A172 (cell line): ENCODE results near the gene REG1A. TPM values are rescaled to one million over a fixed set of nuclear protein-coding genes. Genes with fewer than 3 reads are reported as not detected.

ENCODE experiments used
- DNase-seq: peaks from one replicate; pipeline ENCODE4 v3.0.0-alpha.2; 2015; ENCODE audit warnings: low spot score
- total RNA-seq: library from RNA; depleted of rRNA; stranded (reverse); fragments of >200 nt; shearing (Covaris generic); gene quantifications from 2 replicates; pipeline ENCODE4 v1.2.3, GENCODE V29; 2014; rRNA removed

The REG1A gene
- total RNA-seq, 1 experiment from 2014 or later = not detected

DNA sequence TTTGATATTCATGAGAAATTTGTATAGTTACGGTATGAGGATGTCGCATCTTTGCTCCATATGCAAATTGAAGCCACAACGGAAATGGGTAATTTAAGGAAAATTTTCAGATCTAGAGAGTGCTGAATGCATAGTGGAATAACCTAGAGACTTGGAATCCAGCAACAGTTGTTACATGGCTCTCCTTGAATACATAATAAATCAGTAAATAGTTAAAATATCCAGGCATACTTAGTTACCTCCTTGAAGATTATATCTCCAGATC is 5.4 kb downstream of the REG1A start:
- no peak for DNase-seq

DNA sequence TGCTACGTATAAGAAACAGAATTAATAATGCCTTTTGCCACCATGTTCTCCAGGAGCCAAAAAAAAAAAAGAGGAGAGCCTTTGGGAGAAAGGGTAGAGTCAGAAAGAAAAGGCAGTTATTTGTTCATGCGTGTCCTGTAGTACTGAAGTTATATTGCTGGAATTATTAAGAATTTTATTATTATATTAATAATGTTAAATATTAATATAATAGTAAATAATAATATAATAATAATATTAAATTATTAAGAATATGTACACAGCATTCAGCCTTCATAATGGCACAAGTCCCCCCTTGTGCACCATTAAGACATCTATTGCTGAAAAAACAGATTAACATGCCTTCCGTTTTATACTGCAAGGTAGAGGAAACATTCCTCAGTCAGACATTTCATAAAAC is 8.1 kb downstream of the REG1A start:
- no peak for DNase-seq

DNA sequence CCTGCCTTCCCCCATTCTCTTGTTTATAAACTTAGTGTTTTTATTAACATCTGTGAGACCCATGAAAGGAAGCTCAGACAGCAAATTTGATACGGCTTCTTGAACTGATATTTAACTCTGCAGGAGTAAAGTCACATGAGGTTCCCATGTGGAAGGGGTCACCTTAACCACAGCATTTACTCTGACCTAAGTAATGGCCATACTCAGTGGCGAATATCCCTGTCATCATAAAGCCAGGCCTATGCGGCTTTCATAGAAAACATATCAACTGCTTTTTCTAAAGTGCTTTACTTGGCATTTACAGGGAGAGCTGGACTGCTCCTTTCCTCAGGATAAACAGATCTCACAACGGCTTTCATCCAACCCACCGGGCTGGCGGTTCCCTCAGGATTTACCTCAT is 9.0 kb downstream of the REG1A start:
- no peak for DNase-seq

DNA sequence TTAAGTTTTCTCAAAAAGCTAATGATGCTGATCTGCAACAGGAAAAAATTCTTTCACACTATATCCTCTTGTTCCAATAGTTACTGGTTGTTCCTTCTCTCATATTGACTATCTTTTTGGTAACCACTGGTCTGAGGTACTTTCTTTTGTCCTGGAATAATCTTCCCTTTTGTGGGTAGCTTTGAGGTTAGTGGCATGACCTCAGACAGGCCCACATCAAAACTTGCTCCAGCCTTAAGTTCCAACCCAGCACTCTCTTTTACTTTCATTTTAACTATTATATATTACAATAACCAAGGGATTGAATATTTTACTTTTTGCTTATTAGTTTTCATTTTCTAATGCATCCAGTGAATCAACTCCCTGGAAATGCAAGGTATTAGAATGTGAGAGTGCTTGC is 9.5 kb downstream of the REG1A start:
- DNase-seq = no peak

DNA sequence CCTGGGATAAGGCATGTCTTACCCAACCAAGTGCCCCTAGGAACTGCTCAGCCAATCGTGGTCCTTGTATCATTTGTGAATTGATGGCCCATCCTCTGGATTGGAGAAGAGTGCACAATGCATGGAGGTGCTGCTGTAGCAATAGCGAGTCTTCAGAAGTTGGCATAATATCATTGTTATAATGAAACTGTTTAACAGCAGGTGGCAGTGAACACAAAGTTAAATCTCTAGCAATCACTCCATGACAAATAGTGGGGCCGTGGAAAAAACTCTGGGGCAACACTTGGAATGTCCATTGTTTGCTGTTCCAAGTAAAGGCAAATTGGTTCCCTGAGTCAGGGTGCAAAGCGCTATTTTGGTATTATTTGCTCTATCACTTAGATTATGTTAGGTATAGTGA is 11.4 kb downstream of the REG1A start:
- no peak for DNase-seq

DNA sequence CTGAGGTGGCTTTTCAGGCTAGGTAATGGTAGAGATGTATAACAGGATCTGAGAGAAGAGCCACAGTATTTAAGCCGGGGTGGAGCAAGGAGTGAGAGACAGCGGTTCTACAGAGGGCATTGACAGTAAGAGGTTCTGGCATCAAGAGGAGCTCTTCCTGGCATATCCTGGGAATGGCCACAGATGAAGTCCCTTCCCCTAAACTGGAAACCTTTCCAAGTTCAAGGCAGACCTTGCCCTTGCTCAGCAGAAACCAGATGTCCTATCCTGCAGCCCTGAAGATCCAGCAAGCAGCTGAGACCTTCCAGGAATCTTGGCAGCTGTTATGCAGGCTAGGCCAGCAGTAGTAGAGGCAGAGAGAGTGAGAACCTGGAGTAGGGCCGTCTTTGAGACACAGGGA is 18.1 kb downstream of the REG1A start:
- DNase-seq = no peak

DNA sequence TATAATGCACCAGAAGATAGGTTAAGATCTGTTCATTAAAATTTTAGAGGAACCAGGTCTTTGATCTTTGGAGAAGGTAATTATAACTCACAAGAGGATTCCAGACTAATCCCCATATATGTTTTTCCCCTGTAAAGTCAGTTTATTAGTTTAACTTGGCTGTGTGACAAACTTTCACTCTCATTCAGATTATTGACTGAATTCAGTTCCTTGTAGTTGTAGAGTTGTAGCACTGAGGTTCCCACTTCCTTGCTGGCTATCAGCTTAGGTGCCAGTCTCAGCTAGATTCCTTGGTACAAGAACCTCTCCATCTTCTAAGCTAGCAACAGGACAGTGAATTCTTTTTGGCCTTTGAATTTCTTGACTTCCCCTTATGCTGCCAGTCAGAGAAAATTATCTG is 19.1 kb downstream of the REG1A start:
- no peak for DNase-seq

DNA sequence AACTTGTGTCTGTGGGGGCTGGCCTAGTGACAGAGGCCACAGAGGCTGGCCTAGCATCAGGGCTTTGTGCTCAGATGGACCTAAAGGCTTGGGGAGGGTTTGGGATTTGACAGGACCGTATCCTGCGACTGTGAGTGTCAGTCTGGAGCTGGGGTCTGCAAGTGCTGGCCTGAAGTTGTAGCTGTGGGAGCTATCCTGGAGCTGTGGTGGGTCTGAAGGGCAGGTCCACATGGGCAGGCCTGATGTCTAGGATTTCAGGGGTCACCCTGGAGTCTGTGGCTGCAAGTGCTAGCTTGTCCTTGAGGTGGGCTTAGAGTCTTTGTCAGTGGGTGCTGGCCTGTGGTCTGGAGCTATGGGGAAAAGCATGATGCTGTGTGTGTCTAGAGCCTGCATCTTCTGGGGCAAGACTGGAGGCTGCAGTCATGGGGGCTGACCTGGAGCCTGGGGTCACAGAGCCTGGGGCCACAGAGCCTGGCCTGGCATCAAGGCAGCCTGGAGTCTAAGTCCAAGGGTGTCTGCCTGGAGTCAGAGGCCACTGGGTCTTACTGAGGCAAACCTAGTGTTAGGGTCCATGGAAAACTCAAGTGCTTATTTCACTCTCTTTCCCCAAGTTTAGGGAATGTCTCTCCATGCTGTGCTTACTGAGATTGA is 35.7 kb downstream of the REG1A start:
- DNase-seq = no peak

DNA sequence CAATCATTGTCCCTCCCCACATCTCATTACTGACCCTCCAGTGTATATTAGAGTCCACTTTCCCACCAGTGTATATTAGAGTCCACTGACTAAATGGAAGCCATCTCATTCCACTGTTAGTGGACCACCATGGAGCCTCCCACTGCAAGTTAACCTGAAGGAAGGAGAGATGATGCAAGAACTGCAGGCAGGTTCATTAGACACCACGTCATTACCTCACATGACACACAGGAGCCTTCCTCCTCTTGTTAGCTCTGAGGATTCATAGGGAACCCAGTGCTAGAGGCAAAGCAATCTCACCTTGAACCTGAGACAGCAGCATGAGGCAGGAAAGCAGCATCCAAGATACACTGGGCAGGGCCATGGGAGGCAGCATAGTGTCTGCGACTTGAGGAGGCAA is 38.7 kb downstream of the REG1A start:
- DNase-seq = no peak

DNA sequence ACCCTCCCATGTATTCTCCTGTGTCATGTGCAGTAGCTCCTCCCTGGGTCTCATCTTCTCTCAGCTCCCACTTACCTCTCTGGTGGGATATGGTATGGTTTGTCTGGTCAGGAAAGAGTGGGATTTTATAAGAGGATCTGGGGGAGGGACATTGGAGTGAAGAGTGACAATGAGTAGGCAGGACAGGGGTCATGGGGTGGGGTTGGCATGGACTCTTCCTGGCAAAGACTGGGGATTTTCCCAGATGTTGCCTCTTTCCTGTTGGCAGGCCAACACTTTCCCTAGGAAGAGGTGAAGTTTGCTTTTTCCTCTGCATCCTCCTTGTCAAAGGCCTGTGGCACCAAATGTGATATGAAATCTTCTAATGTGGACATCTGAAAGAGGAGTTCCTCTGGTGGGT is 39.4 kb downstream of the REG1A start, which contains the start of gene REG3A:
Gene REG3A (minus strand): TSS at position 101 of the 400 bp plus-strand sequence. CDS start 348 bp downstream, outside the sequence.
- DNase-seq = no peak

DNA sequence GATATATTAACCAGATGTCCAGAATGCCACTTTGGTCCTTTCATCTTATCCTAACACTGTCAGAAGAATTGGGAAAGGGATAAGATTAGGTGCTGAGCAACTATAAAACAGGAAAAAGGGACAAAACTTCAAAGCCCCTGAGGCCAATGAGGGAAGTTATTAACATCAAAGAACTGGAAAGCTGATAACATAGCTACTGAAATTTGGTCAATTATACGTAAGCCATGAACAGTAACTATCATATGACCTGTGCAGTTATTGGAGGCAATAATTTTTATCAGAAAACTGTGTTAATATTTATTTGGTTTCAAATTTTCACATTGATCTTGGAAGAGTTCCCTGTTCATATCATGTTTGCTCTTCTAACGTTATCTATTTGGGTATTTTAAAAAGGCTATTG is 41.8 kb downstream of the REG1A start:
- DNase-seq = no peak

DNA sequence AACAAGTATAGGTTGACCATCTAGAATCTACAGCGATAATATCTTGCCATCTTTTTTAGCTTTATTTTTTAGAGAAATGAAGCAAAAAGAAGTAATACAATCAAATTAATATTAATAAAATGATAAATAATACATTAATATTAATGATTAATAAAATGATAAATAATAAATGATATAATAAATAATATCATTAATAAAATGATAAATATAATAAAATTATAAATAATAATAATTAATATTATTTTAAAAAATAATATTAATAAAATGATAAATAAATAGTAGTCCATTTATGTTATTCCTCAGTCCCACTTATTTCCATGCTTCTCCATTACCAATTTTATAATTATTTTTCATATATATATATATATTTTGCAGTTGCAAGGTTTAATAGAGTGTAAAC is 42.5 kb downstream of the REG1A start:
- DNase-seq = no peak

DNA sequence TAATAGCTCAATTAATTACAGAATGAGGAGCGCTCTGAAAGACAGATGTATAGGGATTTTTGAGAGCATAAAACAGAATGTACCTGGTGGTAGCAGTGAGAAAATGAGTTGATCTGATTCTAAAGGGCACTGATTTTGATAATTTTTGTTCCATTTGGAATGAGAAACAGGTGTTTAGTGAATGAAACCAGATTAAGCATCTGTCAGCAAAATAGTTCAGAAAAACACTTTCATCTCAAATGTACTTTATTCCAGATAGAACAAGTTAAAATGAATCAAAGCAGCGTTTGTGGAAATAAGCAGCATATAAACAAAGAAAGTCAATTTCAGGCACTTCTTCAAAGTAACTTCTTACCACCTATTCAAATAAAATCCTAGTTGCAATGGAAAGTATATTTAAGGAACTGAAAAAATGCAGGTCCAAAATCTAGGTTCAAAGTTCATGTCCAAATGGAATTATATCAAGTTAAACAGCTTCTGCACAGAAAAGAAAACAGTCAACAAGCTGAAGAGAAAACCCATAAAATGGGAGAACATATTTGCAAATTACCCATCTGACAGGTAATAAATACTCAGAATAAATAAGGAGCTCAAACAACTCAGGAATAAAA is 51.2 kb downstream of the REG1A start:
- no peak for DNase-seq

Other genes starting within 250 kb of the REG1A start
- gene REG3G, start 94.8 kb upstream of the REG1A start, total RNA-seq = not detected in 2 replicates
- gene REG1B, start 32.5 kb upstream of the REG1A start, total RNA-seq = not detected in 2 replicates
- not detected in 2 replicates for gene REG3A, start 39.3 kb downstream of the REG1A start, total RNA-seq